Fibroblast of upper back skin (primary cell): ENCODE data around the gene PRDX1.

ENCODE experiments used
- DNase-seq: peaks from one replicate; pipeline ENCODE4 v3.0.0-alpha.2; 2013

PRDX1 gene

DNA sequence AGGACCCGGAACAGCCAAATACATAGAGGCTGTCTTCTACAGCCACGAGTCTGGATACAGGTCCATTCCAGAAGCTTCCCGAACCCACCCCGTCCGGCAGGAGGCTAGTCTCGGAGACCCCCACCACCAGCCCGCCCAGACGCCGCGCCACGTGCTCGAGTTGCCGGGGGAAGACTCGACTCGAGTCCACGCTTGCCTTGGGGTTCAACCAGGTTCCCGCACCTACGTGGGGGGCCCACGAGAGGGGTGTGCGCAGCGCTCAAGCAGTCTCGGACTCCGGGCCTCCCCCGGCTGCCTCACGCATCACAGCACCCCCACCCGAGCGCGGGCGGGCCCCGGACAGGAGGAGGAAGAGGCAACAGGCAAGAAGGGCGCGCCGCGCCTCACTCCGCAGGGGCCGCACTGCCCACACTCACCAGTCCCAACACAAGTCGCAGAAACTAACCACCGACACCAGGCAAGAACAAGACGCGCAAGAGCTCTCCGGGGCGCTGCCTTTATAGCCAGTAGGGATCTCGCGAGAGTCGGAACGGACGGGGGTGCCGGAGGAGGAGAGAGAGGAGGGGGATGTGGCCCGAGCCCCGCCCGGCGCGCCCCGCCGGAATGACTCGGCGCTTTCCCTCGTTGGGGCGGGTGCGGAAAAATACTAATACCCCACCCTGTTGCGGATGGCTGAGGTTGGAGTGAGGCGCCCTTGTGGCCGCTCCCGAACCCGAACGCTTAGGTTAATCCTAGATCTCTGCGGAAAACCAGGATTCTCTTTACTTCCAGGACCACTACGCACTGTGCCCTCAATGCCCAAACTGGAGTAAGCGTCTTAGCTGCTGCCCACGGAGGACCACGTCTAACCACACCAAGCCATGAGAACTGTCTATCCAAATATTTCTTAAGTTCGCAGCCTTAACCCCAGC is at the start of gene PRDX1:
PRDX1 (minus strand) TSS at position 472 of the 911 bp plus-strand sequence. CDS start 2,841 bp downstream, outside the sequence.
- peak; percentile 98 for DNase-seq

DNA sequence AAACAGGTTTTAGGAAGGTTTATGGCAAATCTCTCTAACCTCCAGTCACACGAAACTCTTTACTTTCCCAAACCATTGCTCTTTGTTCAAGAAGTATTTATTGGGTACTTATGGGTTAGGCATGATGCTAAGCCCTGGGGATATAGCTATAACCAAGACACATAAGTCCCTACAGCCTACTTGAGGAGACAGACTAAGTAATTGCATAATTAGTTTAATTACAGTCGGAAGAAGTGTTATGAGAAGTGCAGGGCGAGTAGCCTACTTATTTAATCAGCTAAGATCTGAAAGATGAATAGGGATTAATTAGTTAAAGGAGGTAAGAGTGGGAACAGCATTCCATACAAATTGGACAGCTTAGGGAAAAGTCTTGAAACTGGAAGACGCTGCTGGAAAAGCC is 48.9 kb upstream of the PRDX1 start:
- DNase-seq: no peak

- peak; percentile 73 for DNase-seq
Observed at GRCh38 chr1:45569962-45570581, 48.4 kb upstream of the PRDX1 start.

DNA sequence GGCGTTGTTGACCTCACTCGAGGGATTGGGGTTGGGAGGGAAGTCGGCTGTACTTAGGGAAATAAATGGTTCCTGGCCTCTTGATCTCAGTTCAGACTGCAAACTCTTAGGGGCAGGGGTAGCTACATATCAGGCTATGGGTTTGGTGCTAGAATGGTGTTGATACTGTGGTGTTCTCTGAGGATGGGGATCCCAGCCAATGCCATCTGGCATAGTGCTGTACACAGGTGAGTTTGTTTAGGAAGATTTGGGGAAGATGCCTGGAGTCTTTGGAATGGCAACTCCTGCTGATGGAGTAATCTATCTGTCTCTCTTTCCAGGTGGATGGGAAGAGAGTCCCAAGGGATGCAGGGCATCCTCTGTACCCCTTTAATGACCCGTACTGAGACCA is 47.9 kb upstream of the PRDX1 start:
- DNase-seq: no peak

DNA sequence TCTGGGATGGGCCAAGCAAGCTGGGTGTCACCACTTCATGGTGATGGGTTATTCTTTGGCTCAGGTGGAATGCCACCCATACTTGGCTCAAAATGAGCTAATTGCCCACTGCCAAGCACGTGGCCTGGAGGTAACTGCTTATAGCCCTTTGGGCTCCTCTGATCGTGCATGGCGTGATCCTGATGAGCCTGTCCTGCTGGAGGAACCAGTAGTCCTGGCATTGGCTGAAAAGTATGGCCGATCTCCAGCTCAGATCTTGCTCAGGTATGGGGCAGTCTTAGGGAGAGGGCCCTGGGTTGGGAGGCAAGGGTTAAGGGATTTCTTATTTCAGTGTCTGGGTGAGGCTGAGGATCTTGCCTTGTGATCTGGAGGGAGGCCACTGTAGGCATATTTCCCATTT is 46.7 kb upstream of the PRDX1 start:
- no peak for DNase-seq

DNA sequence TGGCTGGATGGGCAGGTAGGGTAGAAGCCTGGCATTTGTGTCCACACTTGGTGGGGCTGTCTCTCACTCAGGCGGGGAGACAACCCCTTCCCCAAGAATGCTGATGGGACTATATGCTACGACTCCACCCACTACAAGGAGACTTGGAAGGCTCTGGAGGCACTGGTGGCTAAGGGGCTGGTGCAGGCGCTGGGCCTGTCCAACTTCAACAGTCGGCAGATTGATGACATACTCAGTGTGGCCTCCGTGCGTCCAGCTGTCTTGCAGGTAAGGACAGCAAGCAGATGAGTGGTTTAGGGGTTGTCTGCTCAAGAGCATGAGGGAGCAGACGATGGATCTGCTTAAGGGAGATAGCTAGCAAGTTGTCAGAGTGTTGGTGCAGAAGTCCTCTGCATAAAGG is 46.2 kb upstream of the PRDX1 start:
- no peak for DNase-seq

GRCh38 chr1:45566722-45567121 is 45.0 kb upstream of the PRDX1 start:
- DNase-seq: no peak

DNA sequence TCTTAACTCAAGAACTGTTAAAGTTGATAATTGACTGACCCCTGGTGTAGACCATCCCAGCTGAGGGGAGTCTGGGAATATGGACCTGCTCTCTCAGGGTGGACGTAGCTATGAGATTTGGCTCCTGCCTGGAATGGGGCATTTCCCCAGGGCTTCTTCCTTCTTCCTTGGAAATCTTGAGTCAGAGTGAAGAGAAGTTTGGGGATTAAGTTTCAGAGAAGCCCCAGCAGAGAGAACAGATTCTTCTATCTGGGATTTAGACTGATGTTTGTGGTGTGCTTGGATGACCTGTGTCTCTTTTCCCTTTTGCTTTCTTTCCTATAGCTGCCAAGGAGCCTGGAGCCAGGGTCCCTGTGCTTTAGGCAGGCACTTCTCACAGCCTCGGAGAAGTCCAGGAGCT is 42.2 kb upstream of the PRDX1 start:
- no peak for DNase-seq

GRCh38 chr1:45557422-45557944 is 35.8 kb upstream of the PRDX1 start:
- DNase-seq: no peak

DNA sequence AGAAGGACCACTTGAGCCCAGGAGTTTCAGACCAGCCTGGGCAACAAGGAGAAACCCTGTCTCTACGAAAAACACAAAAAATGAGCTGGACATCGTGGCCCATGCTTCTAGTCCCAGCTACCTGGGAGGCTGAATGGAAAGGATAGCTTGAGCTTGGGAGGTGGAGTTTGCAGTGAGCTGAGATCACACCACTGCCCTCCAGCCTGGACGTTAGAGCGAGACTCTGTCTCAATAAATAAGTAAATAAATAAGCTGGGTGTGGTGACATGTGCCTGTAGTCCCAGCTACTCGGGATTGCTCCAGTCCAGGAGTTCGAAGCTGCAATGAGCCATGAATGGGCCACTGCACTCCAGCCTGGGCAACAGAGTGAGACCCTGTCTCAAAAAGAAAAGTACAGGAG is 32.5 kb upstream of the PRDX1 start:
- DNase-seq: no peak

GRCh38 chr1:45552331-45552730 is 30.6 kb upstream of the PRDX1 start:
- DNase-seq: no peak

DNA sequence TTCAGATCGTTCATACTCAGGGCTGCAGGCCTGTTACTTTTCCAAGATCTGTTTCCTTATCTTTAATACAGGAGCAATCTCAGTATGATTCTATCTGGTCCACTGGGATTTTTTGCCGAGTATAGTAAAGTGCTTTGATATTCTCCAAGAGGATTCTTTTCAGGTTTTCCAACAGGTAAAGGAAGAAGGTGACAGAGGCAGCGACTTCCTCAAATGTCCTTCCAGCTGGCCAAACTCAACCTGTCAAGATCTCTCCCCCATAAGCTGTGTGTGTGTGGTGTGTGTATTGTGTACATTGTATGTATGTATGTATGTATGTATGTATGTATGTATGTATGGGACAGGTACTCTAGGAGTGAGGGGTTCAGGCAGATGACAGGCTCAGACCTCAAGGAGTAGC is 30.0 kb upstream of the PRDX1 start:
- DNase-seq: no peak

DNA sequence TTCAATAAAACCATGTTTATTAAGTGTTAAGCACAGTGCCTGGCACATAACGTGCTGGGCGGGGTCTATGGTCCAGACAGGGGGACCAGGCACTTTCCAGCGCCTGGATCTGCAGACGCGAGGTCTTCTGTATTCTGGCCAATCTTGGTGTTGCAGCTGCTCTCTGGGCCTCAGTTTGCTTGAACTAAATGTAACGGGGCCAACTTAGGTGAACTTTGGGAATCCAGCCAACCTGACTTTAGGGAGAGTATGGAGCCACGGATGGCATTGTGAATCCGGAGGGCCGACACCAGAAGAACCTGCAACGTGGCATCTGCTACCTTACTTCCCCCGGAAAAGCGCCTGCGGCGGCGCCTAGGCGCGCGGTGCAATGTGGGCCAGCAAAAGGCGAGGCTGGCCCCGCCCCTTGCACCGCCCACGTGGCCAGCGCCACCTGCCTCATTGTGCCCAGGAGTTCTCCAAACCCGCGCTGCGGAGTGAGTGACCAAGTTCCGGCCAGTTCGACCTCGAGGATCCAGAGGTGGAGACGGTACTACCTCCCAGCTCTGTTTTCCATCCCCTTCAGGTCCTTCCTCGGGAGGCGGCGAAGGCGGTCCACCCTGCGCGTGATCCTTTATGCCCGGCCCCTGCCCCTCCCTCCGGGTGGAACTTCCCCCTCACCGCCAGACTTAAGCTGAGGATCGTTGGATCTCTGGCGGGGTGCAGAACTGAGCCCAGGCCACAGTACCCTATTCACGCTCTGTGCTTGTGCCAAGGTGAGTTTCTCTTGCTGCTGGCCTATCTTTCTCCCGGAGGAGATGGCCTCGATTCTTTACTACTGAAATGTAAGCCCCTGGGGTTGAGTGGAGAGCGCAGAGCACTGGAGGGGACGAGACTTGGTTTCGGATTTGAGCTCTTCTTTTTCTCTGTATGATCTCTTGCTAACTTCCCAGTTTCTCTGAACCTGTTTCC is 29.0 kb upstream of the PRDX1 start, which contains the start of gene AKR1A1:
AKR1A1 (plus strand) TSS at position 426 of the 951 bp plus-strand sequence. CDS start 10,969 bp downstream, outside the sequence.
- DNase-seq: peak; percentile 88

GRCh38 chr1:45545553-45546310 is 24.0 kb upstream of the PRDX1 start:
- DNase-seq: no peak

- DNase-seq: no peak
Observed at GRCh38 chr1:45545019-45545493, 23.4 kb upstream of the PRDX1 start.

GRCh38 chr1:45544530-45544929 is 22.8 kb upstream of the PRDX1 start:
- DNase-seq: no peak

GRCh38 chr1:45543581-45544417 is 22.1 kb upstream of the PRDX1 start:
- DNase-seq: no peak

GRCh38 chr1:45542591-45542990 is 20.9 kb upstream of the PRDX1 start:
- no peak for DNase-seq

DNA sequence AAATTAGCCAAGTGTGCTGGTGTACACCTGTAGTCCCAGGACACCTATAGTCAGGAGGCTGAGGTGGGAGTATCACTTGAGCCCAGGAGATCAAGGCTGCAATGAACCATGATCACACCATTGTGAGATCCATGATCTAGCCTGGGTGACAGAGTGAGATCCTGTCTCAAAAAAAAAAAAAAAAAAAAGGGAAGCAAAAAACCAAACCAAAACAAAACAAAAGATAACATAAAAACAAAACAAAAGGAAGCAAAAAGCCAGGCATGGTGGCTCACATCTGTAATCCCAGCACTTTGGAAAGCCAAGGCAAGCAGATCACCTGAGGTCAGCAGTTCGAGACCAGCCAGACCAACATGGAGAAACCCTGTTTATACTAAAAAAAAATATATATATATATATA is 19.5 kb upstream of the PRDX1 start:
- DNase-seq: no peak

GRCh38 chr1:45536886-45537285 is 15.2 kb upstream of the PRDX1 start:
- DNase-seq: no peak
